HG03045 (cell line): ENCODE measurements around the gene SPOCK1.

Experiments
- ATAC-seq: cut with Tn5 transposase; IDR thresholded peaks from one replicate; pipeline ENCODE4 v1.9.1; 2021; ENCODE audit warnings: mild to moderate bottlenecking, moderate library complexity; ENCODE audit not compliant: unreplicated experiment

Gene SPOCK1

GRCh38 chr5:137128012-137128411, 371.1 kb downstream of the SPOCK1 start:
- ATAC-seq, result no peak

GRCh38 chr5:137126829-137127228, 372.3 kb downstream of the SPOCK1 start:
- ATAC-seq, result no peak

GRCh38 chr5:137122558-137122957, 376.6 kb downstream of the SPOCK1 start:
- ATAC-seq, result no peak

GRCh38 chr5:137122075-137122474, 377.1 kb downstream of the SPOCK1 start:
- ATAC-seq, result no peak

DNA sequence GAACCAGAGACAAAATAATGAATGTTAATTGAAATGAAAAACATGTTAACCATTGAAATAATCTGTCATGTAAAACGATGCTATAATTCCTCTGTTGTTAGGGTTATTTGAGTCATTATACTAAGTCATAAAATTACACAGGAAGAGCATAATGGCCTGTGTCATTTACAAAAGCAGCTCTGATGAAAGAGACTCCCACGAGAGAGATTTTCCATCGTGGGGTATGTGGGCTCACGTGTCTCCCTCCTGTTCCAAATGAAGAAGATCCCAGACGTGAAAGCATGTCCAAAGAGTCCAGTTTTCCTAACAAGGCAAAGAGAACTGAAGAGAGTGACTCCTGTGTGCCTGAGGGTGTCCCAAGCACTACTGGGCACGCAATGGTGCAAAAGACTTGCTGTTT, 379.8 kb downstream of the SPOCK1 start:
- ATAC-seq, result no peak

GRCh38 chr5:137118629-137119028, 380.5 kb downstream of the SPOCK1 start:
- ATAC-seq, result no peak

DNA sequence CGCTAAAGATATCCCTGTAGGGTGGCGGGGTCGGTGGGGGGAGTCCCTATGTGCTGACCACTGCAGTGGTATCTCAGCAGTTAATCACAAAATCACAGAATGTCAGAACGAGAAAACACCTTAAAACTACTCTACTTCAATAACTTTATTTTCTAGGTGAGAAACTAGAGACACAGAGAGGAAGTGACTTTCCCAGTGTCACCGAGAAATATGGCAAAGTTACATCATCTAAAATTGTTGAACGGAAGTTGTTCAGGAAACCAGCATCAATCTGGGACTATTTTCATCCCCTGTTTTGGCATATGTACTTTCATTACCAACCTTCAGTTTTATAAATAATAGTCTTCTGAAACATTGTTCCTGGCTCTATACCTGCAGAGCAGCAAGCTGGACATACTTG, 384.0 kb downstream of the SPOCK1 start:
- ATAC-seq, result no peak

GRCh38 chr5:137114529-137114928, 384.6 kb downstream of the SPOCK1 start:
- no peak for ATAC-seq

DNA sequence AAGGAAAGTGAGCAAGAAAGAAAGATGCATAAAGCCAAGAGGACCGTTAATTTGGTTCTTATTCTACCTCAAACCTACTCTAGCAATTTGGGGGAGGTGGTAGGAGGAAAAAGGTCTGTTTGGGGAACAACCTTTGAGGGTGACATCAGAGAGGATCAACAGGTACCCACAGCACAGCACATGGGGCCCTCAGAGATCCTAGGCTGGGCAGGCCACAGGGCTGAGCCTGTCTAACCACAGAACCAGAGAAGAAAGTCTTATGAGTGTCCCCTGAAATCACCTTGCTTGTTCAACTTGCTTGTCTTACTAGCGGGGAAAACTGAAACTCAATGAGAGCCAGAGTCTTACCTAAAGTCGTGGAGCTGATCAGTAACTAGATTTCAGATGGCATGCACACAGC, 385.2 kb downstream of the SPOCK1 start:
- no peak for ATAC-seq

GRCh38 chr5:137113161-137113560, 386.0 kb downstream of the SPOCK1 start:
- ATAC-seq, result no peak

DNA sequence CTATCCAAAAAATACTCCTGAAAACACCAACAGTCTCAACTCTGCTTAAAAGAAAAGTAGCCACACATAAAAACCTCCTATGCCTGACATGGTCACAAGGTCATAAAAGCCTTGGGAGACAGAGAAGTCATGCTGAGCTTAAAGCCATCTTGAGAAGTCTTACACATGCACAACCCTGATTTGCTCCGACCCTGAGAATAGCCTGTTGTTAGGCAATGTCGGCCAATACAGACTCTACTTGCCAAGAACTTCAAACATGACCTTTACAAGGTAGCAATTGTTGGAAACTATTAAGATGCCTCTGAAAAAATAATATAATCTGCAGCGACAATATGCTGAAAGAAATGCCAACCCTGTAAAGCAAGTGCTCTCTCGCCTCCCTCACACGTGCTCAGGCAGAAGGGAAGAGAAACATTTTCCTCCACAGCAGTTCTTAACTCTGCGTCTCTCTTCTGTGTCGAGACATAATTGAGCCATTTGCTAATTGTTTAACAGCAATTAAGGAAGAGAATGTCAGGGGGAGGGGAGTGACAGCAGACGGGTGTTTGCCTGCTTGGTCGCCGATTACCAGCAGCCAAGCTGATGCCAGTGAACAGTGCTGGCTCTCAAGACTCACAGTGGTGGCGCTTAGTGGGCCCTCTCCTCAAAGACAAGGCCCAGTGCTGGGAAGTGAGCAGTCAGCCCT, 393.6 kb downstream of the SPOCK1 start:
- no peak for ATAC-seq

DNA sequence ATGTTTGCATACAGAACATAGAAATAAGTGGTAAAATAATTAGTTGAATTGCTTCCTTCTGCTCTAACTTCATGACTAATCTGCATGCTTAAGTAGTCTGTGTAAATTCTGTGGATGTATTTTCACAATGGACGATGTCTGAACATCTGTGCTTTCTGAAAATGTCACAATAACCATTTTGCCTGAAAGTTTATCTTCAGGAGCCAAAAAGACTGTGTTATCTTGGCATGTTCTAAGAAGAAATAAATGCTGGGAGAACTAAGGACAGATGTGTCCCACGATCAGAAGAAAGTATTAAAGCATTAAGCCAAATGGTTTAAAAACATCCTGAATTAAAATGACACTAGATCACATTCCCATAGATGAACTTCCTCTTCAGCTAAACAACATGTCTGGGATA, 397.6 kb downstream of the SPOCK1 start:
- no peak for ATAC-seq

DNA sequence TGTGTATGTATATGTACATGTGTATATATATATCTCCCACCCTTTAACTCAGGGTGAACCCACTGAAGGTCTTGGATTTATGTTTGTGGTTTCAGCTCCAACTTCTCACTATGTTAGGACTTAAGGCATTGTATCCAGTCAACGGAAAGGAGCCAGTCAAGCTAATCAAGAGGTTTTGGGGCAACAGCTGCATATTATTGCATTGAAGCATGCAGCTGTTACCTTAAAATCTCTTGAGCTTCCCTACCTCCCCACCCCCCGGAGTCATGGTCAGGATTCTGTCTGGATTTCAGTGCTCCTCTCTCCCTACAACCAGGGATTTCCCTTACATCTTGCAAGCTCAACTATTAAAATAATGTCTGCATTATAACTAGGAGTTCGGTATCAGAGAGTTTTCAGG, 399.5 kb downstream of the SPOCK1 start:
- ATAC-seq, result no peak

GRCh38 chr5:137098663-137099062, 400.5 kb downstream of the SPOCK1 start:
- ATAC-seq, result no peak

DNA sequence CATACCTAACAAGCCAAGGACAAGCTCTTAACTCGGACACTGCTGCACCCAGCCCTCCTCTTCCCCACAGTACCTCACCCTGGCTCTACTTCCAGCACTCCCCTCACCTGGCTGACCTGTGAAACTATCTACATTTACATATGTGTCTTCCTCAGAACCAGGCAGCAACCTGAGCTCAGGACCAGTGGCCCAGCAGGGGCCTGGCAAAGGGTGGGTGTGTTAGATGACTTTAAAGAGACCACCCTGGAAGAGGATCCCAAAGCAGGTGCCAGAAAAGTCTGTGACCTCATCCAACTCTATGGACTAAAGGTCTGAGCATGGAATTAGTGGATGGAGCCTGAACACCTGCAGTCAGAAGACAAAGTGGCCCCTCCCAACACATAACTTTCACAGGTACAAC, 400.9 kb downstream of the SPOCK1 start:
- no peak for ATAC-seq

GRCh38 chr5:137097203-137097602, 401.9 kb downstream of the SPOCK1 start:
- no peak for ATAC-seq

GRCh38 chr5:137096149-137097103, 402.7 kb downstream of the SPOCK1 start:
- ATAC-seq, result no peak

- no peak for ATAC-seq
These were observed 403.5 kb downstream of the SPOCK1 start for GRCh38 chr5:137095597-137095996.

- ATAC-seq, result no peak
These were observed 406.3 kb downstream of the SPOCK1 start for GRCh38 chr5:137092831-137093230.

- no peak for ATAC-seq
These were observed 407.7 kb downstream of the SPOCK1 start for GRCh38 chr5:137091472-137091871.

GRCh38 chr5:137090721-137091120, 408.4 kb downstream of the SPOCK1 start:
- ATAC-seq, result no peak

DNA sequence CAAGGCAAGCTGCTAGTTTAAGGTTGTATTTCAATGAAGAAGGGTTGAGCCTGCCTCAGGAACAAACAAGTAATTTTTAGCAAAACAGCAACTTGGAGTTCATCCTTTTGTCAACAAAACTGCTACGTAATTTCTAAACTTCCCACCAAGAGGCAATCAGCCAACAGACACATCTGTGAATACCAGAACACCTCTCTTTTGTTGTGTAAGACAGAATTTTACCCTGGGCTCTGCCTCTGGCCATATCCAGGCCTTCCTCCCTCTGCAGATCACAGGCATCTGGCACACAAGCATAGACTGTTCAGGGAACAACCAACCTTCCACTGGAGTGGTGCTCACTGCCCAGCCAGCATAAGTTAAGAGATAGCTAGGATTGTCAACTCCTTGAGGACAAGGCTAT, 409.0 kb downstream of the SPOCK1 start:
- ATAC-seq, result no peak
